H9 (cell line): Measurements from ENCODE around the gene SLC2A10. TPM values are rescaled to one million over a fixed set of nuclear protein-coding genes. Genes with fewer than 3 reads are reported as not detected.

Experiments used
- DNase-seq: peaks from one replicate; pipeline ENCODE4 v3.0.0-alpha.2; 2017
- H2AFZ ChIP-seq: one replicate; pipeline ENCODE4 v1.6.1; 2013; ENCODE audit warnings: mild to moderate bottlenecking, low read length, control low read depth, moderate library complexity
- H2AK5ac ChIP-seq: 2 replicates; pipeline ENCODE4 v1.6.1; 2013; ENCODE audit warnings: low read length, control low read depth, mixed read lengths; ENCODE audit not compliant: insufficient read length
- H2BK120ac ChIP-seq: one replicate; pipeline ENCODE4 v1.6.1; 2013; ENCODE audit warnings: low read depth, mild to moderate bottlenecking, low read length, control low read depth, inconsistent platforms; ENCODE audit not compliant: poor library complexity, severe bottlenecking
- H2BK12ac ChIP-seq: 2 replicates; pipeline ENCODE4 v1.6.1; 2013; ENCODE audit warnings: low read length, control low read depth, mixed read lengths, low read depth; ENCODE audit not compliant: insufficient read length
- H2BK15ac ChIP-seq: 2 replicates; pipeline ENCODE4 v1.6.1; 2013; ENCODE audit warnings: low read depth, low read length, control low read depth
- H2BK20ac ChIP-seq: one replicate; pipeline ENCODE4 v1.6.1; 2013; ENCODE audit warnings: low read depth, mild to moderate bottlenecking, low read length, control low read depth, inconsistent platforms; ENCODE audit not compliant: poor library complexity, severe bottlenecking
- H2BK5ac ChIP-seq: 2 replicates; pipeline ENCODE4 v1.6.1; 2013; ENCODE audit warnings: low read length, control low read depth, mixed read lengths; ENCODE audit not compliant: insufficient read length
- H3K14ac ChIP-seq: 2 replicates; pipeline ENCODE4 v1.6.1; 2013; ENCODE audit warnings: low read length, control low read depth; ENCODE audit not compliant: insufficient read depth
- H3K18ac ChIP-seq: 2 replicates; pipeline ENCODE4 v1.6.1; 2013; ENCODE audit warnings: low read depth, mild to moderate bottlenecking, mixed read lengths, low read length, control low read depth; ENCODE audit not compliant: insufficient read length
- H3K23ac ChIP-seq: 2 replicates; pipeline ENCODE4 v1.6.1; 2013; ENCODE audit warnings: low read length, control low read depth, mixed read lengths, low read depth; ENCODE audit not compliant: insufficient read length
- H3K23me2 ChIP-seq: 2 replicates; pipeline ENCODE4 v1.6.1; 2013; ENCODE audit warnings: low read depth, mild to moderate bottlenecking, mixed read lengths, low read length, control low read depth; ENCODE audit not compliant: insufficient read length, poor library complexity, severe bottlenecking
- H3K27ac ChIP-seq: 2 replicates; pipeline ENCODE4 v1.5.1; 2013; ENCODE audit warnings: low read length, control low read depth, mixed read lengths, low read depth; ENCODE audit not compliant: insufficient read length
- H3K27me3 ChIP-seq: 2 replicates; pipeline ENCODE4 v1.6.1; 2013; ENCODE audit warnings: low read length, control low read depth, inconsistent platforms; ENCODE audit not compliant: insufficient read depth
- H3K4ac ChIP-seq: 2 replicates; pipeline ENCODE4 v1.6.1; 2013; ENCODE audit warnings: low read depth, mild to moderate bottlenecking, control low read depth, inconsistent platforms, low read length, moderate library complexity
- H3K4me1 ChIP-seq: 2 replicates; pipeline ENCODE4 v1.6.1; 2013; ENCODE audit warnings: low read length, control low read depth, inconsistent platforms; ENCODE audit not compliant: insufficient read depth
- H3K4me2 ChIP-seq: 2 replicates; pipeline ENCODE4 v1.6.1; 2013; ENCODE audit warnings: low read length, control low read depth, mixed read lengths; ENCODE audit not compliant: insufficient read length, insufficient read depth
- H3K56ac ChIP-seq: 2 replicates; pipeline ENCODE4 v1.6.1; 2013; ENCODE audit warnings: low read depth, mild to moderate bottlenecking, mixed read lengths, low read length, control low read depth; ENCODE audit not compliant: insufficient read length
- H3K79me1 ChIP-seq: 2 replicates; pipeline ENCODE4 v1.6.1; 2013; ENCODE audit warnings: low read depth, mild to moderate bottlenecking, moderate library complexity, low read length, control low read depth, inconsistent platforms; ENCODE audit not compliant: insufficient read depth, poor library complexity, severe bottlenecking
- H3K79me2 ChIP-seq: 2 replicates; pipeline ENCODE4 v1.6.1; 2013; ENCODE audit warnings: low read length, control low read depth, inconsistent platforms; ENCODE audit not compliant: insufficient read depth
- H3K9ac ChIP-seq: 2 replicates; pipeline ENCODE4 v1.6.1; 2013; ENCODE audit warnings: low read length, control low read depth, mixed read lengths; ENCODE audit not compliant: insufficient read length; ENCODE audit errors: extremely low read depth
- H3K9me3 ChIP-seq: one replicate; pipeline ENCODE4 v1.6.1; 2013; ENCODE audit warnings: low read depth, low read length, inconsistent platforms; ENCODE audit not compliant: control insufficient read depth
- H3T11ph ChIP-seq: one replicate; pipeline ENCODE4 v1.6.1; 2013; ENCODE audit warnings: mild to moderate bottlenecking, low read length, control low read depth, inconsistent platforms
- H4K20me1 ChIP-seq: one replicate; pipeline ENCODE4 v1.6.1; 2013; ENCODE audit not compliant: control insufficient read depth, insufficient read length, insufficient read depth
- H4K5ac ChIP-seq: 2 replicates; pipeline ENCODE4 v1.6.1; 2013; ENCODE audit warnings: low read depth, mild to moderate bottlenecking, mixed read lengths, low read length, control low read depth; ENCODE audit not compliant: insufficient read length
- H4K8ac ChIP-seq: replicated peaks from 2 replicates; pipeline ENCODE4 v1.6.1; 2013; ENCODE audit warnings: low read length, control low read depth, mixed read lengths, low read depth; ENCODE audit not compliant: insufficient read length
- H4K91ac ChIP-seq: 2 replicates; pipeline ENCODE4 v1.6.1; 2013; ENCODE audit warnings: low read depth, mild to moderate bottlenecking, moderate library complexity, mixed read lengths, low read length, control low read depth; ENCODE audit not compliant: insufficient read length
- H3K27ac Mint-ChIP-seq, 3 experiments: 2 replicates in 2 of 3; 3 replicates in 1 of 3; pipeline ENCODE4 v1.8.0; 2020 to 2021; ENCODE audit warnings: mixed read lengths in 3 of 3, mild to moderate bottlenecking in 1 of 3, moderate library complexity in 1 of 3
- H3K27me3 Mint-ChIP-seq: 2 replicates; pipeline ENCODE4 v1.8.0; 2021; ENCODE audit warnings: low read depth, mild to moderate bottlenecking, moderate library complexity, mixed read lengths
- H3K36me3 Mint-ChIP-seq, 3 experiments: 2 replicates in 2 of 3; 3 replicates in 1 of 3; pipeline ENCODE4 v1.8.0; 2020 to 2021; ENCODE audit warnings: low read depth in 3 of 3, mixed read lengths in 3 of 3; ENCODE audit not compliant: insufficient read depth in 1 of 3
- H3K4me1 Mint-ChIP-seq, 2 experiments: 2 replicates each; pipeline ENCODE4 v1.8.0; 2020; ENCODE audit warnings: mixed read lengths in 2 of 2
- H3K4me3 Mint-ChIP-seq, 2 experiments: 2 replicates in 1 of 2; 3 replicates in 1 of 2; pipeline ENCODE4 v1.8.0; 2020 to 2021; ENCODE audit warnings: mild to moderate bottlenecking in 2 of 2, mixed read lengths in 2 of 2, moderate library complexity in 1 of 2
- H3K9me3 Mint-ChIP-seq, 2 experiments: 2 replicates in 1 of 2; 3 replicates in 1 of 2; pipeline ENCODE4 v1.8.0; 2020; ENCODE audit warnings: mild to moderate bottlenecking in 2 of 2, mixed read lengths in 2 of 2, moderate library complexity in 1 of 2
- WGBS: extraction: QIAGEN DNeasy Blood & Tissue Kit; methylation state at CpG from one replicate; pipeline ENCODE4 v1.1.7; 2013; ENCODE audit warnings: missing lambda C conversion rate, low lambda C conversion rate, mixed read lengths; ENCODE audit not compliant: insufficient read length; ENCODE audit errors: extremely low coverage; 5-methylcytosine and 5-hydroxymethylcytosine counted together
- total RNA-seq: library from RNA; stranded (reverse); gene quantifications from 2 replicates; pipeline ENCODE4 v1.2.1, GENCODE V29; 2021
- TF ChIP-seq, protein P1 (sequence below): fragments of 200-600 bp; sonication (generic); conservative IDR thresholded peaks from 3 replicates; pipeline ENCODE4 v1.8.0; 2021; ENCODE audit warnings: antibody characterized with exemption, mild to moderate bottlenecking

Gene SLC2A10
- total RNA-seq, 1 experiment from 2014 or later, result 8.2 TPM

DNA sequence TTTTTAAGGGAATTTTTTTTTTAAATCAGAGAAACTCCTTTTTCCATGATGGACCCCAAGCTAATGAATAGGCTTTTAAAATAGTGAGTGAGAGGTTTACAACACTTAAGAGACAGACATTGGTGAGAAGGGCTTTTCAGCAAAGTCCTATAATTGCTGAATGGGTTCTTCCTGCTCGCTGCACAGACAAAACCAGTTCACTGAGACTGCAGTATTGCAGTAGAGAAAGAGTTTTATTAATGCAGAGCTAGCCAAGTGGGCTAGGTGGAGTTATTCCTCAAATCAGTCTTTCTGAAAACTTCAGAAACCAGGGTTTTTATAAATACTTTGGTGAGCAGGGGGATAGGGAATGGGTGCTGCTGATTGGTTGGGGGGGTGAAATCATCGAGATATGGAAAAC is 3.2 kb upstream of the SLC2A10 start:
- Mint-ChIP-seq H3K27me3 (peaks cover 7% of the 10 kb centered on the region), H3K36me3 (peaks cover 3 to 21% (median 4%) of the 10 kb centered on the region in 3 experiments; a peak in 6 of 7 replicates), H3K4me3 (no peak overlapping the region), H3K4me1 (peaks cover 56 to 58% of the 10 kb centered on the region in 2 experiments), H3K9me3 (peaks cover 13 to 22% of the 10 kb centered on the region in 2 experiments), H3K27ac (no peak overlapping the region)
- Histone ChIP-seq H3T11ph (no peak overlapping the region), H4K91ac (no peak overlapping the region), H2BK5ac (no peak overlapping the region), H3K18ac (no peak overlapping the region), H2AK5ac (no peak overlapping the region), H4K20me1 (no peaks in the 10 kb centered on the region), H3K23me2 (peaks cover 5% of the 10 kb centered on the region), H3K9ac (no peak overlapping the region), H3K4me2 (no peak overlapping the region), H2BK20ac (no peak overlapping the region), H3K79me2 (no peaks in the 10 kb centered on the region), H3K56ac (no peak overlapping the region), H3K79me1 (no peaks in the 10 kb centered on the region), H2BK12ac (no peak overlapping the region), H2AFZ (no peak overlapping the region), H3K4me1 (no peaks in the 10 kb centered on the region; the same call in 1 of the 2 replicates), H4K8ac (no peak overlapping the region), H3K23ac (no peak overlapping the region), H2BK120ac (no peak overlapping the region), H3K27ac (no peak overlapping the region), H4K5ac (no peak overlapping the region), H3K27me3 (no peaks in the 10 kb centered on the region), H3K4ac (no peak overlapping the region), H3K14ac (no peak overlapping the region), H3K9me3 (peaks cover 6% of the 10 kb centered on the region), H2BK15ac (no peak overlapping the region)
- DNase-seq, result no peak
- no CpG with 5 or more reads among the region's 2 CpGs for WGBS
- TF ChIP-seq, protein P1, sequence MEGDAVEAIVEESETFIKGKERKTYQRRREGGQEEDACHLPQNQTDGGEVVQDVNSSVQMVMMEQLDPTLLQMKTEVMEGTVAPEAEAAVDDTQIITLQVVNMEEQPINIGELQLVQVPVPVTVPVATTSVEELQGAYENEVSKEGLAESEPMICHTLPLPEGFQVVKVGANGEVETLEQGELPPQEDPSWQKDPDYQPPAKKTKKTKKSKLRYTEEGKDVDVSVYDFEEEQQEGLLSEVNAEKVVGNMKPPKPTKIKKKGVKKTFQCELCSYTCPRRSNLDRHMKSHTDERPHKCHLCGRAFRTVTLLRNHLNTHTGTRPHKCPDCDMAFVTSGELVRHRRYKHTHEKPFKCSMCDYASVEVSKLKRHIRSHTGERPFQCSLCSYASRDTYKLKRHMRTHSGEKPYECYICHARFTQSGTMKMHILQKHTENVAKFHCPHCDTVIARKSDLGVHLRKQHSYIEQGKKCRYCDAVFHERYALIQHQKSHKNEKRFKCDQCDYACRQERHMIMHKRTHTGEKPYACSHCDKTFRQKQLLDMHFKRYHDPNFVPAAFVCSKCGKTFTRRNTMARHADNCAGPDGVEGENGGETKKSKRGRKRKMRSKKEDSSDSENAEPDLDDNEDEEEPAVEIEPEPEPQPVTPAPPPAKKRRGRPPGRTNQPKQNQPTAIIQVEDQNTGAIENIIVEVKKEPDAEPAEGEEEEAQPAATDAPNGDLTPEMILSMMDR, result no peak
